Small intestine (tissue), 7 donors: Measurements from ENCODE around the gene PHLDB1. TPM values are rescaled to one million over a fixed set of nuclear protein-coding genes. Genes with fewer than 3 reads are reported as not detected.

Source experiments
- DNase-seq, 2 donors: peaks; one replicate each; pipeline versions ENCODE4 v3.0.0 to v3.0.0-alpha.2; 2013
- FAIRE-seq: peaks from 2 replicates; lab custom pipeline; 2012; peaks lifted over from hg19 to GRCh38; lab: Jason Lieb, UNC
- H3K27ac ChIP-seq, 3 donors: one replicate each; pipeline ENCODE4 v1.5.1; 2013; ENCODE audit warnings: low read length in 2 of 3, mild to moderate bottlenecking in 2 of 3, control low read depth in 1 of 3, inconsistent platforms in 1 of 3, low read depth in 1 of 3, moderate library complexity in 1 of 3
- H3K27me3 ChIP-seq, 3 donors: one replicate each; pipeline ENCODE4 v1.6.1; 2013; ENCODE audit warnings: low read length in 3 of 3, inconsistent platforms in 1 of 3; ENCODE audit not compliant: control insufficient read depth in 3 of 3, insufficient read depth in 3 of 3
- H3K36me3 ChIP-seq, 3 donors: one replicate each; pipeline ENCODE4 v1.6.1; 2013; ENCODE audit warnings: low read length in 3 of 3, inconsistent platforms in 1 of 3, low read depth in 1 of 3, mild to moderate bottlenecking in 1 of 3, moderate library complexity in 1 of 3; ENCODE audit not compliant: control insufficient read depth in 3 of 3, insufficient read depth in 2 of 3
- H3K4me1 ChIP-seq, 3 donors: one replicate each; pipeline ENCODE4 v1.6.1; 2013; ENCODE audit warnings: low read length in 2 of 3, inconsistent platforms in 1 of 3, low read depth in 1 of 3, mild to moderate bottlenecking in 1 of 3, moderate library complexity in 1 of 3; ENCODE audit not compliant: control insufficient read depth in 3 of 3, insufficient read depth in 2 of 3
- H3K4me3 ChIP-seq, 3 donors: one replicate each; pipeline ENCODE4 v1.5.1; 2013; ENCODE audit warnings: low read length in 3 of 3, control low read depth in 1 of 3, inconsistent platforms in 1 of 3, low read depth in 1 of 3, mild to moderate bottlenecking in 1 of 3, moderate library complexity in 1 of 3
- H3K9me3 ChIP-seq, 2 donors: one replicate each; pipeline ENCODE4 v1.6.1; 2013; ENCODE audit warnings: low read depth in 1 of 2, low read length in 1 of 2; ENCODE audit not compliant: control insufficient read depth in 2 of 2, insufficient read depth in 1 of 2
- WGBS, 3 donors: extraction: QIAGEN DNeasy Blood & Tissue Kit; methylation state at CpG; one replicate each; pipeline ENCODE4 v1.1.7; 2013; 5-methylcytosine and 5-hydroxymethylcytosine counted together
- polyA plus RNA-seq, 4 donors: library from polyadenylated mRNA; stranded (reverse) in 3 of 4; unstranded in 1 of 4; fragments of 200-250 nt in 3 of 4; fragments of 120-200 nt in 1 of 4; gene quantifications; one replicate each; pipeline versions ENCODE4 v1.2.1 to v1.2.3, GENCODE V29; 2013
- donor health status: healthy with polysubstance abuse.
- donor health status: control.
- donor health status: control.
- donor health status: Bipolar disorder and iron deficiency.
- donor health status: healthy.

PHLDB1 gene
- polyA plus RNA-seq, 4 donors: 14.1 to 30.7 (median 21.9) TPM

- 26 to 52% (median 32%) methylated on average over 5 of the region's 5 CpGs for WGBS, 3 donors
- FAIRE-seq (no peak), DNase-seq (no peak)
- Histone ChIP-seq H3K4me1 (peaks cover 4 to 44% (median 8%) of the 10 kb centered on the region in 3 donors), H3K4me3 (no peak overlapping the region), H3K36me3 (peaks cover 0 to 64% (median 0%) of the 10 kb centered on the region in 3 donors), H3K27ac (no peak overlapping the region), H3K9me3 (no peaks in the 10 kb centered on the region), H3K27me3 (no peaks in the 10 kb centered on the region)
Measured at GRCh38 chr11:118628861-118629549, 21.6 kb downstream of the PHLDB1 start.

- Histone ChIP-seq H3K27ac (no peak overlapping the region), H3K4me1 (peaks cover 4 to 52% (median 11%) of the 10 kb centered on the region in 3 donors), H3K36me3 (peaks cover 0 to 58% (median 0%) of the 10 kb centered on the region in 3 donors), H3K27me3 (no peaks in the 10 kb centered on the region), H3K9me3 (no peaks in the 10 kb centered on the region), H3K4me3 (peak overlapping the region in 2 of 3 donors; percentile 14 to 28)
- FAIRE-seq (no peak), DNase-seq (peak; percentile 41 to 89)
- 20 to 66% (median 36%) methylated on average over 6 of the region's 6 CpGs for WGBS, 3 donors
Measured at GRCh38 chr11:118629761-118630661, 22.6 kb downstream of the PHLDB1 start.

GRCh38 chr11:118631142-118631909 lies 23.9 kb downstream of the PHLDB1 start:
- FAIRE-seq: no peak
- H3K4me1 ChIP-seq: peaks cover 4 to 60% (median 4%) of the 10 kb centered on the region in 3 donors

GRCh38 chr11:118632577-118633318 lies 25.3 kb downstream of the PHLDB1 start:
- Histone ChIP-seq H3K9me3 (no peaks in the 10 kb centered on the region), H3K4me1 (peaks cover 4 to 60% (median 4%) of the 10 kb centered on the region in 3 donors), H3K27me3 (no peaks in the 10 kb centered on the region), H3K4me3 (no peak overlapping the region), H3K27ac (no peak overlapping the region), H3K36me3 (peaks cover 0 to 62% (median 0%) of the 10 kb centered on the region in 3 donors)
- 83 to 89% (median 83%) methylated on average over 9 of the region's 9 CpGs for WGBS, 3 donors
- FAIRE-seq (no peak), DNase-seq (no peak)

More at GRCh38 chr11:118631142-118631909, 23.9 kb downstream of the PHLDB1 start:
- Histone ChIP-seq H3K4me3 (no peak overlapping the region), H3K27ac (peak overlapping the region in 2 of 3 donors; percentile 16 to 32), H3K36me3 (peaks cover 0 to 62% (median 0%) of the 10 kb centered on the region in 3 donors), H3K9me3 (no peaks in the 10 kb centered on the region), H3K27me3 (no peaks in the 10 kb centered on the region)
- peak; percentile 55 to 65 for DNase-seq
- 39 to 77% (median 64%) methylated on average over 14 of the region's 14 CpGs for WGBS, 3 donors

- Histone ChIP-seq H3K27ac (no peak overlapping the region), H3K4me1 (peaks cover 4 to 60% (median 4%) of the 10 kb centered on the region in 3 donors), H3K4me3 (no peak overlapping the region), H3K9me3 (no peaks in the 10 kb centered on the region), H3K27me3 (no peaks in the 10 kb centered on the region), H3K36me3 (peaks cover 0 to 57% (median 0%) of the 10 kb centered on the region in 3 donors)
- no peak for FAIRE-seq
- no peak for DNase-seq
- 45 to 83% (median 55%) methylated on average over 1 of the region's 1 CpG for WGBS, 3 donors
Measured at GRCh38 chr11:118633319-118633690, 25.9 kb downstream of the PHLDB1 start.

GRCh38 chr11:118633979-118634378 lies 26.6 kb downstream of the PHLDB1 start:
- DNase-seq (no peak), FAIRE-seq (no peak)
- Histone ChIP-seq H3K4me1 (peaks cover 4 to 58% (median 4%) of the 10 kb centered on the region in 3 donors), H3K9me3 (no peaks in the 10 kb centered on the region), H3K27me3 (no peaks in the 10 kb centered on the region), H3K27ac (peak overlapping the region in 1 of 3 donors; percentile 11), H3K36me3 (peaks cover 0 to 58% (median 0%) of the 10 kb centered on the region in 3 donors), H3K4me3 (no peak overlapping the region)
- WGBS, 3 donors: 53 to 78% (median 56%) methylated on average over 4 of the region's 4 CpGs

GRCh38 chr11:118634431-118635236 lies 27.2 kb downstream of the PHLDB1 start:
- WGBS, 3 donors: 7 to 33% (median 20%) methylated on average over 30 to 41 of the region's 41 CpGs
- peaks cover 4 to 54% (median 4%) of the 10 kb centered on the region in 3 donors for H3K4me1 ChIP-seq
- H3K9me3 ChIP-seq: no peaks in the 10 kb centered on the region
- DNase-seq: peak; percentile 88 to 92
- H3K27me3 ChIP-seq: no peaks in the 10 kb centered on the region
- peak overlapping the region in 2 of 3 donors; percentile 7 to 33 for H3K27ac ChIP-seq
- no peak for FAIRE-seq
- H3K36me3 ChIP-seq: peaks cover 0 to 61% (median 0%) of the 10 kb centered on the region in 3 donors
- peak overlapping the region in 2 of 3 donors; percentile 8 to 27 for H3K4me3 ChIP-seq
